HUES6 (cell line): ENCODE results near the gene OSBPL10.

ENCODE experiments used
- H3K27ac ChIP-seq: 2 replicates; pipeline ENCODE4 v1.7.0; 2013; ENCODE audit warnings: low read depth, mild to moderate bottlenecking, low read length, inconsistent platforms
- H3K27me3 ChIP-seq: 2 replicates; pipeline ENCODE4 v1.6.1; 2013; ENCODE audit warnings: low read length; ENCODE audit not compliant: control insufficient read depth, insufficient read depth
- H3K36me3 ChIP-seq: 2 replicates; pipeline ENCODE4 v1.6.1; 2013; ENCODE audit warnings: low read length; ENCODE audit not compliant: control insufficient read depth, insufficient read depth
- H3K4me1 ChIP-seq: 2 replicates; pipeline ENCODE4 v1.6.1; 2013; ENCODE audit warnings: low read length; ENCODE audit not compliant: control insufficient read depth, insufficient read depth
- H3K4me3 ChIP-seq: 2 replicates; pipeline ENCODE4 v1.5.1; 2013; ENCODE audit warnings: low read depth, low read length
- H3K9ac ChIP-seq: one replicate; pipeline ENCODE4 v1.6.1; 2013; ENCODE audit warnings: mild to moderate bottlenecking, low read length
- H3K9me3 ChIP-seq: 2 replicates; pipeline ENCODE4 v1.6.1; 2013; ENCODE audit warnings: low read depth, low read length; ENCODE audit not compliant: control insufficient read depth, insufficient read depth

Gene OSBPL10

GRCh38 chr3:31891876-31892455, 89.1 kb downstream of the OSBPL10 start:
- Histone ChIP-seq H3K36me3 (no peaks in the 10 kb centered on the region), H3K27me3 (no peaks in the 10 kb centered on the region), H3K9ac (no peak overlapping the region), H3K9me3 (no peaks in the 10 kb centered on the region), H3K27ac (no peak overlapping the region), H3K4me3 (no peak overlapping the region), H3K4me1 (peaks cover 54% of the 10 kb centered on the region)

- Histone ChIP-seq H3K9me3 (no peaks in the 10 kb centered on the region), H3K4me1 (peaks cover 47% of the 10 kb centered on the region), H3K27me3 (no peaks in the 10 kb centered on the region), H3K27ac (no peak overlapping the region), H3K4me3 (no peak overlapping the region), H3K9ac (no peak overlapping the region), H3K36me3 (no peaks in the 10 kb centered on the region)
Observed at GRCh38 chr3:31890742-31891469, 90.2 kb downstream of the OSBPL10 start.

- H3K27ac ChIP-seq = no peak overlapping the region
- H3K9me3 ChIP-seq = no peaks in the 10 kb centered on the region
- H3K4me3 ChIP-seq = no peak overlapping the region
- H3K4me1 ChIP-seq = peaks cover 47% of the 10 kb centered on the region
- H3K9ac ChIP-seq = no peak overlapping the region
- H3K27me3 ChIP-seq = no peaks in the 10 kb centered on the region
- no peaks in the 10 kb centered on the region for H3K36me3 ChIP-seq
Observed at GRCh38 chr3:31890007-31890406, 91.1 kb downstream of the OSBPL10 start.

- Histone ChIP-seq H3K4me1 (peaks cover 10% of the 10 kb centered on the region), H3K9me3 (no peaks in the 10 kb centered on the region), H3K4me3 (no peak overlapping the region), H3K36me3 (no peaks in the 10 kb centered on the region), H3K27me3 (no peaks in the 10 kb centered on the region), H3K27ac (no peak overlapping the region), H3K9ac (no peak overlapping the region)
Observed at GRCh38 chr3:31885235-31885634, 95.8 kb downstream of the OSBPL10 start.

GRCh38 chr3:31884251-31884650, 96.8 kb downstream of the OSBPL10 start:
- Histone ChIP-seq H3K4me1 (peaks cover 6% of the 10 kb centered on the region), H3K27ac (no peak overlapping the region), H3K9me3 (no peaks in the 10 kb centered on the region), H3K9ac (no peak overlapping the region), H3K4me3 (no peak overlapping the region), H3K27me3 (no peaks in the 10 kb centered on the region), H3K36me3 (no peaks in the 10 kb centered on the region)

GRCh38 chr3:31882895-31883294, 98.2 kb downstream of the OSBPL10 start:
- no peaks in the 10 kb centered on the region for H3K9me3 ChIP-seq
- no peak overlapping the region for H3K9ac ChIP-seq
- H3K4me3 ChIP-seq = no peak overlapping the region
- H3K27me3 ChIP-seq = no peaks in the 10 kb centered on the region
- no peak overlapping the region for H3K27ac ChIP-seq
- H3K4me1 ChIP-seq = peaks cover 6% of the 10 kb centered on the region
- H3K36me3 ChIP-seq = no peaks in the 10 kb centered on the region

- Histone ChIP-seq H3K4me3 (no peak overlapping the region), H3K27me3 (no peaks in the 10 kb centered on the region), H3K9ac (no peak overlapping the region), H3K36me3 (no peaks in the 10 kb centered on the region), H3K27ac (no peak overlapping the region), H3K9me3 (no peaks in the 10 kb centered on the region), H3K4me1 (peaks cover 6% of the 10 kb centered on the region)
Observed at GRCh38 chr3:31882431-31882830, 98.6 kb downstream of the OSBPL10 start.

- Histone ChIP-seq H3K9ac (no peak overlapping the region), H3K9me3 (no peaks in the 10 kb centered on the region), H3K36me3 (no peaks in the 10 kb centered on the region), H3K27ac (no peak overlapping the region), H3K4me3 (no peak overlapping the region), H3K4me1 (peaks cover 18% of the 10 kb centered on the region), H3K27me3 (no peaks in the 10 kb centered on the region)
Observed at GRCh38 chr3:31880482-31881078, 100.5 kb downstream of the OSBPL10 start.

GRCh38 chr3:31880020-31880419, 101.0 kb downstream of the OSBPL10 start:
- Histone ChIP-seq H3K4me3 (no peak overlapping the region), H3K9ac (no peak overlapping the region), H3K4me1 (peaks cover 18% of the 10 kb centered on the region), H3K27me3 (no peaks in the 10 kb centered on the region), H3K36me3 (no peaks in the 10 kb centered on the region), H3K27ac (no peak overlapping the region), H3K9me3 (no peaks in the 10 kb centered on the region)

- Histone ChIP-seq H3K27me3 (no peaks in the 10 kb centered on the region), H3K9me3 (no peaks in the 10 kb centered on the region), H3K4me3 (no peak overlapping the region), H3K27ac (no peak overlapping the region), H3K36me3 (no peaks in the 10 kb centered on the region), H3K4me1 (peaks cover 18% of the 10 kb centered on the region), H3K9ac (no peak overlapping the region)
Observed at GRCh38 chr3:31879365-31879764, 101.7 kb downstream of the OSBPL10 start.

GRCh38 chr3:31878231-31878838, 102.7 kb downstream of the OSBPL10 start:
- H3K27me3 ChIP-seq = no peaks in the 10 kb centered on the region
- peaks cover 18% of the 10 kb centered on the region for H3K4me1 ChIP-seq
- no peak overlapping the region for H3K4me3 ChIP-seq
- no peak overlapping the region for H3K27ac ChIP-seq
- no peak overlapping the region for H3K9ac ChIP-seq
- no peaks in the 10 kb centered on the region for H3K36me3 ChIP-seq
- H3K9me3 ChIP-seq = no peaks in the 10 kb centered on the region
